T-helper 1 cell (primary cell): Measurements from ENCODE around the gene IFI27L2.

Experiments
- DNase-seq, 5 donors: peaks; one replicate each; pipeline ENCODE4 v3.0.0-alpha.2; 2012 to 2020

The IFI27L2 gene

GRCh38 chr14:94121485-94121884 is 7.9 kb downstream of the IFI27L2 start:
- no peak for DNase-seq

DNA sequence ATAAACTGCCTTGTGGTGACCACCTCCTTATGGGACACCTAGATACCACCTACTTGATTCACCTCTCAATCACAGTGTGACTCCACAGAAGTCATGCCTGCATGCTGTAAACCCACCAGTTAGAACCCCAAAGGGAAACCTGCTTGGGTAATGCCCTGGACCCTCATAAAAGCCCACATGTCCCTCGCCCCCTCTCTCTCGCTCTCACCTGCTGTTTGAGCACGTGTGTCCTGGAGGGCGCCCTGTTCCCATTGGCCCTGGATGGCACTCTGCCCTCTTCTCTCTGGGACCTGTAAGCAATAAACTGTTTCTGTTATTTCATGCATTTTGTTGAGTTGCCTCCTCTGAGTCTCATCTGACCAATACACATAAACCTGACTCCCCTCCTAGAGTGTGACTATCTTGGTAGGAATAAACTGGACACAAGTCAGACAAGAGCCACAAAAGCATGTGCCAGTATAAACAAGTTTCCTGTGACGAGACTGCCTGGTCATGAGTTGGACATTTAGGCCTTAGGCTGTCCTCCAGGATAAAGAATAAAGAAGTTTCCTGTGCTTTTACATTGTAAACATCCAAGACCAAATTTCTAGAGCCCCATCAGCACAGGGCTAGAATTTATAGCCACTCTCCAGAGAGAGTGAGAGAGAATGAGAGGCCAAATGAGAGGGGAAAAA is 8.6 kb downstream of the IFI27L2 start:
- no peak for DNase-seq

- no peak for DNase-seq
Observed at GRCh38 chr14:94119071-94119470, 10.3 kb downstream of the IFI27L2 start.

GRCh38 chr14:94117856-94118255 is 11.5 kb downstream of the IFI27L2 start:
- no peak for DNase-seq

DNA sequence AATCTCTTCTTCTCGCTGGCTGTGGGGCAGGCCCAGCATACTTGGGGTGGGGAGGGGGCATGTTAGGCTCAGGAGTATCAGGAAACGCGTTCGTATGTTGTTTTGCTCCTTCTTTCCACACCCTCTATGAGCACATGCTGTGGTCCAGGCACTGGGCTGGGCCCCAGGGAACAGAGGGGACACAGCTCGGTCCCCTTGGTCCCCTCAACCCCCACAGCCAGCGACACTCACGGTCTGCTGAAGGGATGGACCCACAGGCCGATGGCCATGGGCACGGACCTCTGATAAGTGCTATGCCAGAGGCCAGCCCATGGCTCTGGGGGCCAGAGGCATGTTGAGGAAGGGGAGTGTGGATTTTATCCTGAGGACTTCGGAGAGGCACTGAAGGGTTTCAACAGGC is 12.7 kb downstream of the IFI27L2 start:
- DNase-seq = no peak

- no peak for DNase-seq
Observed at GRCh38 chr14:94115631-94116030, 13.8 kb downstream of the IFI27L2 start.

- DNase-seq = no peak
Observed at GRCh38 chr14:94115058-94115591, 14.3 kb downstream of the IFI27L2 start.

- DNase-seq = no peak
Observed at GRCh38 chr14:94114589-94115057, 14.8 kb downstream of the IFI27L2 start.

GRCh38 chr14:94113908-94114588 is 15.4 kb downstream of the IFI27L2 start:
- DNase-seq = no peak

DNA sequence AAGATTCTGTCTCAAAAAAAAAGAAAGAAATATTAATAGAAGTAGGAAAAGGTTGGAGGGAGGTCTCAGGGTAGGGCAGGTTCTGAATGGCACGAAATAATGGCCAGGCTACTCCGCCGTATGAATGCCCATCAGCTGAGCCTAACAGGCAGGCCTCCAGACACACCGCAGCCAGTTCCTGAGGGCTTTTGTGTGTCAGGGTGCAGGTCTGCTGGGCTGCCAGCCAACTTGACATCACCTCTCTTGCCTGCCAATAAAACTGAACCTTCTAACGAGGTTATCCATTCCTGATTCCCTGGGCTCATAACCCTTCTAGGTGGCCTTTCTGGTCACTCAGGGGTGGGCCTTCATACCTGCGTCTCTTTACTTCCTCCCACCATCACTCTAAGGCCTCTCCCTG is 15.9 kb downstream of the IFI27L2 start:
- no peak for DNase-seq

- no peak for DNase-seq
Observed at GRCh38 chr14:94113073-94113472, 16.3 kb downstream of the IFI27L2 start.

- no peak for DNase-seq
Observed at GRCh38 chr14:94112513-94113063, 16.8 kb downstream of the IFI27L2 start.

DNA sequence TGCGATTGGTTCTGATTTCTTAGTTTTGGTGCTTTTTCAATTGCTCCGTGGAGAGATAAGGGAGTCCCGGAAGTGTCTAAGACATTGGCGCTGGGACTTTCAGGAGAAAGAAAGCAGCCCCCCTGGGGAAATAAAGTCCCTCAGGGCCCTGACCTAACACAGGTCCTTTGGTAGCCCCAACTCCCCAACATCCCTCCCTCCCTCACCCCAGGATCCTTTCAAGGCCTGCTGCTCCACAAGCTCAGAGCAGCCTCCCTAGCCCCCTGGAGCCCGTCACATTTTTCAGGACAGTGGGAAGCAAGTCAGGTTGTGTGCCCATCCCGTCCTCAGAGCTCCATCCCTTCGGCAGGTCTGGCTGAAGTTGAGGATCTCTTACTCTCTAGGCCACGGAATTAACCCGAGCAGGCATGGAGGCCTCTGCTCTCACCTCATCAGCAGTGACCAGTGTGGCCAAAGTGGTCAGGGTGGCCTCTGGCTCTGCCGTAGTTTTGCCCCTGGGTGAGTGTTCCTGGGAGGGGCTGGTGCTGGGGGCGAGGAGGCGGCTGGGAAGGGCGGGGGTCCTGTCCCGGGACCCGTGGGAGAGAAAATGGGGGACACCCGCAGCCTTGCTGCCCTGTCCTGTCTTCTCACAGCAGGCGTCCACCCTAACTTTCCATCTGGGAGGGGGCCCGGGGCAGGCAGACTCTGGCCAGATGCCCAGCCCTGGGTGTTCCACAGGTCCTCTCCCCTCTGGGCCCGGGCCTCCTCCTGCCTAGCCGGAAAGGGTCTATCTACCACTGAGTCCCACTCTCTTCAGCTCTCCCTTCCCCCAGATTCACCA is 17.9 kb downstream of the IFI27L2 start:
- no peak for DNase-seq

DNA sequence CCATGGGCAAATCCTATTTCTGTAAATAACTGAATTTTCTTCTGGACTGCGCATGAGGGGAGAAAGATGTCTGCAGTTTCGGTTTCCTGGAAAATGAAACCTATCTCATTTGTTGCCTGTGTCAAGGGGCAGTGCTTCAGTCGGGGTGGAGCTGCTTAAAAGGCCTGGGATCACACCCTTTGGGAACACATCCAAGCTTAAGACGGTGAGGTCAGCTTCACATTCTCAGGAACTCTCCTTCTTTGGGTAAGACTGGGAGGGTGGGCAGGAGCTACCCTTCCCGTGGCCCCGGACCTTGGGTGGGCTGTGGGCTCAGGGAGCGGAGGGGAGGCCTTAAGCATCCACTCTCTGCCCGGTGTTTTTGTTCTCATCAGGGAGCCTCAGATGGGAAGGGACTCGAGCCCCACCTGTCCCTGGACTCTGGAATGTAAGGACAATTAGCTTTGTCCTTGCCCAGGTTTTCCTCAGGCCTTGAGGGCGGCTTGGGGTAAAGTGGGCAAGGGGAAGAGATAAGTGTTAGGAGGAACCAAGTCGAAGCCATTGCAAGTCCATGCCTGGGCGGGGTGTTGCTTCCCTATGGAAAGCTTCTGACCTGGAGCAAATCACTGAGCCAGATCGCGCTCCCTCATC is 18.7 kb downstream of the IFI27L2 start, which contains the start of gene IFI27:
Gene IFI27 (plus strand): TSS at position 185 of the 630 bp plus-strand sequence.
- DNase-seq = no peak

DNA sequence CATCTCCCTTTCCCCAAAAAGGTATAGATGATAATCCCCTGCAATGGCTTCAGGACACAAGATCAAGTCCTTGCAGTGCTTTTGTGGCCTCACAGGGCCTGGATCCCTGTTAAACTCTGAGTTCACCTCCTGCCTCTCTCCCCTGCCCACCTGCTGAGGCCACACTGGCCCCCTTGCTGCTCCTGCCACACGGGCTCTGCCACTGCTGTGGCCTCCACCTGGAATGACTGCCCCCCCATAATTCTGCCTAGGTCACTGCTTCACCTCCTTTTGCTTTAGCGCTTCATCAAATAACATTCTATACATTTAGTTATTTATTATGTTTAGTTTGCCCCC is 19.5 kb downstream of the IFI27L2 start:
- no peak for DNase-seq

- DNase-seq = no peak
Observed at GRCh38 chr14:94104731-94105130, 24.7 kb downstream of the IFI27L2 start.

- DNase-seq = no peak
Observed at GRCh38 chr14:94103554-94104150, 25.8 kb downstream of the IFI27L2 start.

DNA sequence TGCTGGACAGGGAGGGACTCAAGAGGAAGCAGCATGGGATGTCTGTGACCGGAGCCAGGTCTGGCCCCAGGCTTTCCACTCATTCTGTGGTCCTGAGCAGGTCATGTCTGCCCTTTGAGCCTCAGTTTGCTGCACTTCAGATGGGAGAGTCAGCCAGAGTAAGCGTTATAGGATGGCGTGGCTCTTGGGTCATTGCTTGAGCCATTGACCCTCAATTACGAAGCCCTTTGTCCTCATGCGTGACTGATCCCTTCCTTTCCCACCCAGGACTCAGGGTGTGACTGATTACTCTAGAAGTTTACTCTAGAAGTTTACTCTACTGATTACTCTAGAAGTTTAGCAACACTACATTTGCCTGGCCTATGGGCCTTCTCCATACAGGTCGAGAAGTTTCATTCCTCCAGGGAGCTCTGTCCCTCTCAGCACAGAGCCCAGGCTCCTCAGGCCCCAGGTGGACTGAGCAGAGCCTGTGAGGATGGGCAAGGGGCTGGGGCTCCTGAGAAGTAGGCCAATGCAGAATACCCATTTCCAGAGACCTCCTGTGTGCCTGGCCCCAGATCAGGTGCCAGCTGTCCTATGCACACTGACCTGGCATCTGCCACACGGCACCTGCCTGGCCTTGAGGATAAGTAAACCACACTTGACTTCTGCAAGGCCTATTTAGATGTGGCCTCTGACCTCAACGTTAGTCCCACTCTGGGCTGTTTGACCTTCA is 26.5 kb downstream of the IFI27L2 start:
- no peak for DNase-seq

- no peak for DNase-seq
Observed at GRCh38 chr14:94101748-94102147, 27.7 kb downstream of the IFI27L2 start.

- DNase-seq = no peak
Observed at GRCh38 chr14:94100847-94101246, 28.6 kb downstream of the IFI27L2 start.

DNA sequence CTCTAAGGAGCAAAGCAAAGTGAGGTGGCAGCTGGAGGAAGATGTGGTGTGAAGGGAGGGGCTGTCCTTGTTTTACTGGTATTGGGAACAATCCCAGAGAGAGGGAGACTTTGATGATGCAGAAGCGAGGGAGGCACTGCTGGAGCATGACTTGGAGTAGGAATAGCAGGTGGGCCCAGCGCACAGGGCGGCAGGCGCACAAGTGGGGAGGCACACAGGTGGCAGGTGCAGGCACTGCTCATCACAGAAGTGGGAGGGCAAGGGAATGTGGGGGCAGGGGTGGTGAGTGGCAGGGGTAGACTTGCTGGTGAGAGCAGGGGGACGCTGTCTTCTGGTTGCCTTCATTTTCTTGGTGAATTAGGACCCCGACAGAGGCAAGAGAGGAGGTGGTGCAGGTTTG is 30.4 kb downstream of the IFI27L2 start:
- no peak for DNase-seq
